Measurements from ENCODE around the gene MBD3L5. TPM values are rescaled to one million over a fixed set of nuclear protein-coding genes. Genes with fewer than 3 reads are reported as not detected.

The MBD3L5 gene
- total and polyA plus RNA-seq, 9 of the 15 experiments (the other 6 are each of a cell fraction or from before 2014, with no cell fraction given) = not detected

DNA sequence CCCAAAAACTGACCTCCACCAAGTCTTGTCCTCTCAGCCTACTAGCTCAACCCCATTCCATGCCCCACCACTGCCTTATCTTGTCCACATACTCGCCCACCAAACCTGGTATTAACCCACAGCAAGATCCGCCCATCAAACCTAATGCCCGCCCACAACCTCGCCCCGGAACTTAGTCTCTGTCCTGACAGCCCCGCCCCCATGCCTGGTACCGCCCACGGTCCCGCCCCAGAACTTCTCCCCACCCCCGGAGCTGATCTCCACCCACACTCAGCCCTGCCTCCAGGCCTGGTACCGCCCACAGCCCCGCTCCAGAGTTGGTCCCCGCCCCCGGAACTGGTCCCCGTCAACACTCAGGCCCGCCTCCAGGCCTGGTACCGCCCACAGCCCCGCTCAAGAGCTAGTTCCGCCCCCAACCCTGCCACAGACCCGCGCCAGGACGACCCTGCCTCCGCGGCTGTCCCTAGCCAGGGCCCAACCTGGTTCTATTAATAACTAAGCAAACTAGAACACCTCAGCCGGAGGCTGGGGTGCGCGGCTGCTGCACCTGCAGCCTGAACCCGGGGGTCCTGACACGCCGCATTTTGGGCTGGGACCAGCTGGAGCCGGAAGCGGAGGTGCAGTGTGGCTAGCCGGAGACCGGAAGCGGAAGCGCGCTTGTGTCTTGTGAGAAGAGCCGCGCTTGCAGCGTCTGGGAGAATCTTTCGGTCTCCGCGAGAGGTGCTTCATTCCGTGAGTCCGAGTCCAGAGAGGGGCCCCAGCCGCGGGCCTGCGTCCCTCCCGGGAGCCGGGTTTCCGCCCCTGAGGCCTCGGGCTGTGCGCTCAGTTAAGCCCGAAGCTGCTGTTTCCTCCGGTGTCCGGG, 38.9 kb downstream of the MBD3L5 start, which contains the start of gene ZNF557 (continued):
- peak; percentile 82 to 93 for TF ChIP-seq MNT (conservative IDR thresholded peaks at IDR 0.05)
- TF ChIP-seq ZNF778 (CRISPR knock-in tag; IDR thresholded peaks at IDR 0.05) = no peak
- TF ChIP-seq SRSF3 (IDR thresholded peaks at IDR 0.05; ENCODE audit: insufficient read depth, low read length) = no peak
- no peak for TF ChIP-seq ZNF444 (CRISPR knock-in tag; IDR thresholded peaks at IDR 0.05)
- TF ChIP-seq ZNF134 (CRISPR knock-in tag; conservative IDR thresholded peaks at IDR 0.05) = no peak
- 0 out of 2 replicates have a peak, but pooled peaks have one; percentile 16 for TF ChIP-seq FOXK1 (CRISPR knock-in tag; IDR thresholded peaks at IDR 0.05; ENCODE audit: borderline replicate concordance)
- TF ChIP-seq CREB1 (IDR thresholded peaks at IDR 0.05) = peak; percentile 16; the same call in 1 of the 2 replicates
- peak; percentile 43; the same call in 1 of the 2 replicates for TF ChIP-seq CREB1 (CRISPR knock-in tag; IDR thresholded peaks at IDR 0.05)
- TF ChIP-seq POU5F1 (IDR thresholded peaks at IDR 0.05; ENCODE audit: borderline replicate concordance, low read depth, low read length, partially characterized antibody) = no peak
- no peak for TF ChIP-seq PURB (CRISPR knock-in tag; IDR thresholded peaks at IDR 0.05; ENCODE audit: low read depth)
- no peak for TF ChIP-seq ZNF146 (CRISPR knock-in tag; IDR thresholded peaks at IDR 0.05; ENCODE audit: unreplicated experiment)
- TF ChIP-seq, protein P1, sequence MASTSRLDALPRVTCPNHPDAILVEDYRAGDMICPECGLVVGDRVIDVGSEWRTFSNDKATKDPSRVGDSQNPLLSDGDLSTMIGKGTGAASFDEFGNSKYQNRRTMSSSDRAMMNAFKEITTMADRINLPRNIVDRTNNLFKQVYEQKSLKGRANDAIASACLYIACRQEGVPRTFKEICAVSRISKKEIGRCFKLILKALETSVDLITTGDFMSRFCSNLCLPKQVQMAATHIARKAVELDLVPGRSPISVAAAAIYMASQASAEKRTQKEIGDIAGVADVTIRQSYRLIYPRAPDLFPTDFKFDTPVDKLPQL (IDR thresholded peaks at IDR 0.05; ENCODE audit: extremely low read depth, insufficient read length) = no peak
- no peak for TF ChIP-seq ZNF133 (CRISPR knock-in tag; IDR thresholded peaks at IDR 0.05)
- TF ChIP-seq RUNX1 (IDR thresholded peaks at IDR 0.05; ENCODE audit: low read depth) = no peak
- TF ChIP-seq MAFK (IDR thresholded peaks at IDR 0.05; ENCODE audit: low read length) = no peak
- TF ChIP-seq, protein P2, sequence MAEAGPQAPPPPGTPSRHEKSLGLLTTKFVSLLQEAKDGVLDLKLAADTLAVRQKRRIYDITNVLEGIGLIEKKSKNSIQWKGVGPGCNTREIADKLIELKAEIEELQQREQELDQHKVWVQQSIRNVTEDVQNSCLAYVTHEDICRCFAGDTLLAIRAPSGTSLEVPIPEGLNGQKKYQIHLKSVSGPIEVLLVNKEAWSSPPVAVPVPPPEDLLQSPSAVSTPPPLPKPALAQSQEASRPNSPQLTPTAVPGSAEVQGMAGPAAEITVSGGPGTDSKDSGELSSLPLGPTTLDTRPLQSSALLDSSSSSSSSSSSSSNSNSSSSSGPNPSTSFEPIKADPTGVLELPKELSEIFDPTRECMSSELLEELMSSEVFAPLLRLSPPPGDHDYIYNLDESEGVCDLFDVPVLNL (CRISPR knock-in tag; IDR thresholded peaks at IDR 0.05; ENCODE audit: low read depth) = no peak
- no peak for TF ChIP-seq ATF6 (CRISPR knock-in tag; IDR thresholded peaks at IDR 0.05)

Data from K562 (cell line).